GM04504 (cell line): ENCODE measurements around the gene GRK2.
"Not testable (repeated sequence)": the region's sequence is repeated elsewhere in the genome, so short reads cannot be mapped to it uniquely, and the experiment has no call there.

Experiments used
- DNase-seq: peaks from one replicate; pipeline ENCODE4 v3.0.0-alpha.2; 2012; ENCODE audit warnings: low read depth

Gene GRK2

GRCh38 chr11:67314218-67314617, 47.9 kb downstream of the GRK2 start:
- no peak for DNase-seq

DNA sequence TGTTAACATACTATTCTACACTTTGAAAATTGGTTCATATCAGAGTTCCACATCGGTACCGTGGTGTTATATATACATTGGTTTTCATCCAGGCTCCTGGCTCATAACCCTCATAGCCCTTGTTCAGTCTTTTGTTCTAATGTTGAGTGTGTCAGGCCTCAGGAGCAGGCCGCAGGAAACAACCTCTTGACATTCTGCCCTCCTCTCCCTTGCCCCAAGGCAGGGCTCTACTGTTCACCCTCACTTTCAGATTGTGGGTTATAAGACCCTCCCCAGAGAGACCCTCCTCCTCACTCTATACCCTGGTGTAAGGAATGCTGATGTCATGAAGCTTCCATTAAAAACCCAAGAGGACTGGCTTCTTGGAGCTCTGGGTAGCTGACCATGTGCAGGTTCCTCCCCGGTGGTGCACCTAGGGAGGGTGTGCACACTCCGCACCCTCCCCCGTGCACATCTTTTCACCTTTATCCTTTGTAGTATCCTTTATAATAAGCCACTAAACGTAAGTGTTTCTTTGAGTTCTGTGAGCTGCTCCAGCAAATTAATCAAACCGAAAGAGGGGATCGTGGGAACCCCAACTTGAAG, 49.1 kb downstream of the GRK2 start:
- no peak for DNase-seq

DNA sequence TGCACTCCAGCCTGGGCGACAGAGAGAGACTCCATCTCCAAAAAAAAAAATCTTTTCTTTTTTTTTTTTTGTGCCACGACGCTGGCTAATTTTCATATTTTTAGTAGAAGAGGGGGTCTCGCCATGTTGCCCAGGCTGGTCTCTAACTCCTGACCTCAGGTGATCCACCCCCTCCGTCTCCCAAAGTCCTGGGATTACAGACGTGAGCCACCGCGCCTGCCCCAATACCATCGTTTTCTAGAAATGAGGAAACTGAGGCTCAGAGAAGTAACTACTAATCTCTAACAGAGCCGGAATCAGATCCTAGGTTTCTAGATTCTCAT, 50.6 kb downstream of the GRK2 start:
- DNase-seq: no peak

DNA sequence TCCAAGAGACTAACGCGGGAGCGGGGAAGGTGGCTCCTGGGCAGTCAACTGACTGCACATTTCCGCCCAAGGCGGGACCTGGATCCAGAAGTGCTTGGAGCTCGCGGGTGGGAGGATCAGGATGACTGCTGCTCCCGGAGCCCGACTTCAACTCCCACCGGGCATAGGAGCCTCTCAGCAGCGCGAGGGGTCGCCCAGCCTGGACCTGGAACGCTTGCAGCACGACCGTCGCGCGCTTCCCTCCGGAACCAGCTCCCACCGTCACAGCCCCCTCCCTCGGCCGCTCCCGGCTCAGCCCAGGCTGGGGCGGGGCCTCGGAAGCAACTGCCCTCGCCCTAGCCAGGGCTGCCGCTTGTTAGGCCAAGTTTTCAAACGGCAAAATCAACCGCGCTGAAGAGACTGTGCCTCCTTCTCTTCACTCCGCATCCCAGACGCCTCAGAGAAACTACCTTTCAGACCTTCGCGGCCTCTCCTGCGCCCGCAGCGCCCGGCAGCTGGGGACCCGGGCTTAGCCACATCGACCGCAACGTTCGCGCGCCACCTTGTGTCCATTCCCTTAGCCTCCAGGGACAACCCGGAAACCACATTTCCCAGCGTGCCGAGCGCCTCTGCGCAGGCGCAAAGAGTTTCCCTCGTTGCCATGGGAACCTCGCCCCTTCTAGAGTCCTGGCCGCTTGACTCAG, 51.1 kb downstream of the GRK2 start:
- peak; percentile 84 for DNase-seq

GRCh38 chr11:67317888-67318555, 51.7 kb downstream of the GRK2 start:
- no peak for DNase-seq

- DNase-seq: not testable (repeated sequence)
Observed at GRCh38 chr11:67318876-67319275, 52.6 kb downstream of the GRK2 start.

GRCh38 chr11:67320011-67320410, 53.7 kb downstream of the GRK2 start:
- DNase-seq: no peak

DNA sequence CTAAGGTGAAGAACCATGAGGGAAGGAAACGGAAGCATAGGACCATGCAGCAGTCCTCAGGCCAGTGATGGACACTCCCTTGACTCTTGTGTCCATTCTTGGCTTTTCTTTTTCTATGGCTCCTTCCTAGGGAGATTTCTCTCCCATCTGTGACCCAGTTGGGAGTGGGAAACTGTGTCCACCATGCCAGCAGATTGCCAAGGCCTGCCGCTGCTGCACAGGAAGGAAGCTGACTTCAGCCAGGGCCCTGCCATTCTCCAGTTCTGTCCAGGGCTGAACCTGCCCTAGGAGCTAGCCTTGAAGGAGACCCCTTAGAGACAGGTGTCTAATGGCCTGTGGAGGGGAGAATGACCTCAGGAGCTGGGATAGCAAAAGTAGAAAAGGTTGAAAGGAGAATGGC, 54.4 kb downstream of the GRK2 start:
- no peak for DNase-seq

DNA sequence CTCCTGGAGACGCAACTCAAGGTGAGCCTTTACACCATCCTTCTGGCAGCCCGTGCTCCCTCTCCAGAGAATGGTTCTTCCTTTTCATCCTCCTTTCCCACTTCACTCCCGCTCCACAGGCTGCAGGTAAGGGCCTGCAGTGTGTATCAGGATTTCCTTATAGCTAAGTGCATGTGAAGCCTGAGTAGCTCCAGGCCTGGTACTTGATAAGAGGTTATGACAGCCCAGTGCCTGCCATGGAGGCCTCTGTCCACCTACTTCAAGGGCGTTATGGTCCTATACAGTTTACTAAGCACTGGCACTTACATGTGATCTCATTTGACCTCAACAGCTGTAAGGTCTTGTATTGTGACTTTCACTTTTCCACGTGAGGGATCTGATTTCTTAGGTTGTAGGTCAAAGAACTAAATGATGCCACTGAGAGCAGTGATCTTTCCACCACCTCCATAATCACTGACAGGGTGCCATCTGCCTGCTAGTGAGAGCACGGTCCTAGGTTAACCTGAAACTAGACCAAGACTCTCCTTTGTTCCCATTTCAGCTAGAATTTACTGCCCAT, 55.1 kb downstream of the GRK2 start:
- DNase-seq: no peak

DNA sequence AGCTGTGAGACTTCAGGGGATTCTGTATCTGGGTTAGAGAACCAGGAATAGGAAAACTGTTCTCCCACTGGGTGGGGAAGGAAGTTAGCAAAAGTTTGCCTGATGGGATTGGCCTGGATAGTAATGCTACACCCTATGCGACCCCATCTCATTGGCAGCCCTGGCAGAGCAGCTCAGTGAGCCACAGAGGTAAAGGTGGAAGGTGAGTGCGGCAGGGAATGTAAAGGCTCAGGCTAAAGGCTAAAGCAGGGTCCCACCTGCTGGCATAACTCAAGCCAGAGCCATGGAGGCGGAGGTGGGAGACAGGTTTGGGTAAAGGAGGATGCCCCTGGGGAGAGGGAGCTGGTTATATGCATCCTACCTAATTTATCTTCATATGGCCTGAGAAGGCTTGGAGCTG, 55.8 kb downstream of the GRK2 start:
- no peak for DNase-seq

DNA sequence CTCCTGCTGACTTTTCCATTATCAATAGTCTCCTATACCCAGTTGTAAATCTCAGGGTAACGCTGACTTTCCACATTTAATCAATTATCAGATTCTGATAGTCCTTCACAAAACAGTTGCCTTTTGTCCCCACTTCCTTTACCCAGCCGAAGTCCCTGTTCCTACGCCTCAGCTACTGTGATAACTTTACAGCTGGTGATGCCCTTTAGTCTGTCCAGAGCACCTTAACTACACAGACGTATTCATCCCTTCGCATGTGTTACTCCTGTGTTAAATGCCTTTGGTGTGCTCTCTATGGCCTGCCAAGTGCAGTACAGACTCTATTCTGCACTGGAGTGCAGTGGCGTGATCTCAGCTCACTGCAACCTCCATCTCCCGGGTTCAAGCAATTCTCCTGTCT, 57.3 kb downstream of the GRK2 start:
- no peak for DNase-seq

GRCh38 chr11:67332081-67332691, 65.9 kb downstream of the GRK2 start:
- DNase-seq: no peak
